Activated CD8-positive, alpha-beta T cell treated with anti-CD3 and anti-CD28 coated beads, Interleukin-2, amount 10 ng/mL, durations not matched to agents 7 days and 5 days (primary cell): ENCODE measurements around the gene FBXL19. TPM values are rescaled to one million over a fixed set of nuclear protein-coding genes. Genes with fewer than 3 reads are reported as not detected.
A peak's percentile ranks its signal among the peaks of the same experiment; 100 is the strongest.

Experiments
- ATAC-seq: fragments of 150-1000 bp; cut with Tn5 transposase; one replicate; pipeline ENCODE4 v1.10.0; 2021; ENCODE audit warnings: moderate library complexity
- CTCF ChIA-PET: fragments of 350-600 bp; sonication (Branson Sonifier 250); formaldehyde crosslinking; loops from one replicate; lab custom pipeline; 2021; ENCODE audit warnings: antibody characterized with exemption; lab: Charles Lee
- POLR2A ChIA-PET: fragments of 350-600 bp; sonication (Branson Sonifier 250); formaldehyde crosslinking; loops from one replicate; lab custom pipeline; 2021; ENCODE audit warnings: antibody characterized with exemption; lab: Charles Lee
- DNase-seq: peaks from one replicate; pipeline ENCODE4 v3.0.0-alpha.2; 2020
- H3K27ac Mint-ChIP-seq: one replicate; pipeline ENCODE4 v1.8.0; 2021; ENCODE audit warnings: mild to moderate bottlenecking, mixed read lengths
- H3K27me3 Mint-ChIP-seq: one replicate; pipeline ENCODE4 v1.8.0; 2021; ENCODE audit warnings: low read depth, mixed read lengths
- H3K36me3 Mint-ChIP-seq: one replicate; pipeline ENCODE4 v1.8.0; 2021; ENCODE audit warnings: low read depth, mixed read lengths
- H3K4me1 Mint-ChIP-seq: one replicate; pipeline ENCODE4 v1.8.0; 2021; ENCODE audit warnings: low read depth, mixed read lengths
- H3K4me3 Mint-ChIP-seq: one replicate; pipeline ENCODE4 v1.8.0; 2021; ENCODE audit warnings: mild to moderate bottlenecking, mixed read lengths
- H3K9me3 Mint-ChIP-seq: one replicate; pipeline ENCODE4 v1.8.0; 2022; ENCODE audit warnings: mixed read lengths; ENCODE audit not compliant: insufficient read depth
- total RNA-seq, 2 experiments: library from RNA; stranded (reverse); gene quantifications; one replicate each; pipeline ENCODE4 v1.2.3, GENCODE V29; 2021

FBXL19 gene, protein sequence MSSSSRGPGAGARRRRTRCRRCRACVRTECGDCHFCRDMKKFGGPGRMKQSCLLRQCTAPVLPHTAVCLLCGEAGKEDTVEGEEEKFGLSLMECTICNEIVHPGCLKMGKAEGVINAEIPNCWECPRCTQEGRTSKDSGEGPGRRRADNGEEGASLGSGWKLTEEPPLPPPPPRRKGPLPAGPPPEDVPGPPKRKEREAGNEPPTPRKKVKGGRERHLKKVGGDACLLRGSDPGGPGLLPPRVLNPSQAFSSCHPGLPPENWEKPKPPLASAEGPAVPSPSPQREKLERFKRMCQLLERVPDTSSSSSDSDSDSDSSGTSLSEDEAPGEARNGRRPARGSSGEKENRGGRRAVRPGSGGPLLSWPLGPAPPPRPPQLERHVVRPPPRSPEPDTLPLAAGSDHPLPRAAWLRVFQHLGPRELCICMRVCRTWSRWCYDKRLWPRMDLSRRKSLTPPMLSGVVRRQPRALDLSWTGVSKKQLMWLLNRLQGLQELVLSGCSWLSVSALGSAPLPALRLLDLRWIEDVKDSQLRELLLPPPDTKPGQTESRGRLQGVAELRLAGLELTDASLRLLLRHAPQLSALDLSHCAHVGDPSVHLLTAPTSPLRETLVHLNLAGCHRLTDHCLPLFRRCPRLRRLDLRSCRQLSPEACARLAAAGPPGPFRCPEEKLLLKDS
- 10 to 100 TPM; 22.7 to 23.1 TPM for total RNA-seq

- ChIA-PET POLR2A (no interaction called here), CTCF (interaction anchor here (2.7 to 3.2 kb wide), 2 partner anchors 12 to 18 kb away, joined by 12 to 18 read pairs; no protein-coding TSS in a partner anchor)
Observed at GRCh38 chr16:30923554-30924075, at the start of gene FBXL19. Gene FBXL19, plus strand, starts transcription at chr16:30923572. Its CDS starts 2,183 bp downstream, at chr16:30925755.

DNA sequence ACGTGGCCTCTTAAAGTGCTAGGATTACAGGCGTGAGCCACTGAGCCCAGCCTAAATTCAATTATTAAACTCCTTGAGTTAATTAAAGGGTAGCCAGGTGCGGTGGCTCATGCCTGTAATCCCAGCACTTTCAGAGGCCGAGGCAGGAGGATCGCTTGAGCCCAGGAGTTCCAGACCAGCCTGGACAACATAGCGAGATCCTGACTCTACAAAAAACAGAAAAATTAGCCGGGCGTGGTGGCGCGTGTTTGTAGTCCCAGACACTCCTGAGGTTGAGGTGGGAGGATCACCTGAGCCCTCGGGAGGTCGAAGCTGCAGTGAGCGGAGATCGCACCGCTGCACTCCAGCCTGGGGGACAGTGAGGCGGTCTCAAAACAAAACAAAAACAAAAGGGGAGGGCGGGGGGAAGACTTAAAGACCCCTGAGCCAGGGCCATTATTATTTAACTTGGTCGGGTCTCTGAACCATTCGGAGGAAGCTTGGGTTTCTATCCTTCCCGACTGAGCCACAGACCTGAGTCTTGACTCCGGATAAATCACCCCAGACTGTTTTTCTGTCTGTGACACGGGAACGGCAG, 49.0 kb upstream of the FBXL19 start:
- ATAC-seq (no peak), DNase-seq (no peak)
- H3K27ac Mint-ChIP-seq: peak overlapping the region; percentile 86
- H3K36me3 Mint-ChIP-seq: peaks cover 19% of the 10 kb centered on the region
- H3K27me3 Mint-ChIP-seq: no peaks in the 10 kb centered on the region
- H3K4me3 Mint-ChIP-seq: peak overlapping the region; percentile 94
- peaks cover 33% of the 10 kb centered on the region for H3K4me1 Mint-ChIP-seq
- H3K9me3 Mint-ChIP-seq: no peaks in the 10 kb centered on the region
- ChIA-PET CTCF (interaction anchor here (0.6 to 7.3 kb wide), 6 partner anchors 27 to 69 kb away, joined by 3 to 63 read pairs (median 5); no protein-coding TSS in a partner anchor), POLR2A (interaction anchor here (0.8 to 5.8 kb wide), 12 partner anchors 18 to 200 kb away, joined by 3 to 73 read pairs (median 4); partner anchors contain the start of genes BCL7C, ZNF646 and ZNF668)

More at GRCh38 chr16:30923554-30924075, at the start of gene FBXL19:
- peak; percentile 40 for DNase-seq
- Mint-ChIP-seq H3K36me3 (no peaks in the 10 kb centered on the region), H3K4me1 (peaks cover 28% of the 10 kb centered on the region), H3K9me3 (no peaks in the 10 kb centered on the region), H3K27ac (peak within 1 kb of the TSS; percentile 99), H3K27me3 (no peaks in the 10 kb centered on the region), H3K4me3 (peak within 1 kb of the TSS; percentile 97)
- no peak for ATAC-seq

GRCh38 chr16:30874821-30875717, 48.3 kb upstream of the FBXL19 start:
- H3K4me3 Mint-ChIP-seq: peak overlapping the region; percentile 94
- DNase-seq: peak; percentile 90
- H3K27ac Mint-ChIP-seq: peak overlapping the region; percentile 86
- peaks cover 33% of the 10 kb centered on the region for H3K4me1 Mint-ChIP-seq
- POLR2A ChIA-PET: interaction anchor here (0.6 to 5.8 kb wide), 14 partner anchors 11 to 199 kb away, joined by 3 to 73 read pairs (median 4); partner anchors contain the start of genes BCL7C, ZNF646 and ZNF668
- no peaks in the 10 kb centered on the region for H3K9me3 Mint-ChIP-seq
- no peaks in the 10 kb centered on the region for H3K27me3 Mint-ChIP-seq
- peaks cover 23% of the 10 kb centered on the region for H3K36me3 Mint-ChIP-seq
- ATAC-seq: peak; percentile 91
- CTCF ChIA-PET: interaction anchor here (0.6 to 7.3 kb wide), 8 partner anchors 27 to 70 kb away, joined by 3 to 63 read pairs (median 5); no protein-coding TSS in a partner anchor

DNA sequence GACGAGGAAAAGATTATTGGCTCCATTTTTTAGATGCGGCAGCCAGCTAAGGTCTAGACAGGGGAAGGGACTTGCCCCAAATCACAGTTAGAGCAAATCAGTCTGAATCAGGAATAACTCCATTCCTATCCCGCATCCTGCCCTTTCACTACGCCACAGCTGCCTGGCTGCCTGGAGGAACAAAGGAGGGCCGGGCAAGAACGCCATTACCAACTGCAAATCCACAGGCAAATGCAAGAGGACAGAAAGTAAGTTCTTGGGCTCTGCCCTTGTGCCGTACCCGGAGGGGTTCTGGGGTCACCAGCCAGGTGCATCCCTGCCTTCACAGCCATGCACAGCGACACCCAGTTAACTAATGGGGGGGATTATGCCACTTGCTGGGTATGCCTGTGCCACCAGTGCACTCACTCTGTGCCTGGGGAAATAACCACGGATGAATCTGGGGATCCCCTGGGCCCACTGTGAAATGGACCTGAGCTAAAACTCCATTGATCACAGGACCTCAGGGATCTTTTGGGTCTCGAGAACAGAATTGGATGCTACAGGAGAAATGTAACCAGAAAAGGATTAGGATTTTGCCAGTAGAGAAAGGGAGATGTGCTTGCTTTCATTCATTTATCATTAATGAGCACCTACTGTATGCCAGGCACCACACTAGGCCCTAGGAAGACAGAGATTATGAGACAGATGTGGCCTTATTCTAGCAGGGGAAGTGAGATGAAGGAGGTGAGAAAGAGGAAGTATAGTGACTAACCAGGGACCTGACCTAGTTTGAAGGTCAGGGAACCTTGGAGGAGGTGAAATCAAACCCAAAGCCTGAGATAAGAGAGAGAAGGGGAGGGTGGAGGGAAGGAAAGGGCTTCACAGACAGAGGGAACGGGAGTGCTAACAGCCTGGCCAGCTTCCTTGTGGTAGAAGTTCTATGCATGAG, 47.2 kb upstream of the FBXL19 start:
- Mint-ChIP-seq H3K36me3 (peaks cover 26% of the 10 kb centered on the region), H3K4me1 (peaks cover 37% of the 10 kb centered on the region), H3K27me3 (no peaks in the 10 kb centered on the region), H3K4me3 (peak overlapping the region; percentile 94), H3K27ac (peak overlapping the region; percentile 86), H3K9me3 (no peaks in the 10 kb centered on the region)
- ChIA-PET POLR2A (interaction anchor here (0.6 to 5.8 kb wide), 10 partner anchors 10 to 583 kb away, joined by 3 to 73 read pairs (median 4); partner anchors contain the start of genes ARMC5, BCL7C and PHKG2), CTCF (interaction anchor here (1.0 to 7.3 kb wide), 5 partner anchors 25 to 66 kb away, joined by 3 to 63 read pairs (median 8); no protein-coding TSS in a partner anchor)
- DNase-seq: peak; percentile 32
- peak; percentile 16 for ATAC-seq

DNA sequence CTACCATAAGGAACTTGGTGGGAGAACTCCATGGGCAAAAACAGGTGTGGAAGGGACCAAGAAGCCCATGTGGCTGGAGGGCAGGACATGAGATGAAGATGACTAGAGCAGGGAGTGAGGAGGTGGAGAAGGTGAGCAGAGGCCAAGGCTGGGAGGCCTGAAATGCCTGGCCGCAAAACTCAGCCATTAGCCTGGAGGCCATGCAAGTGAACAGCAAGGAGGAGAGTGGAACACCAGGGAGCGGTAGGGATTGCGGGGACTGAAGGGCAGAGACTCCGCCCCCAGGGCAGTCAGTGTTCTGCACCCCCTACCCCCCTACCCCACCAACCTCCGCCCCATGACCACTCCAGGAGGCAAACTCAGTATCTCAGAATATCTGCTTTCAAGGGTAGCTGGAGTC, 46.5 kb upstream of the FBXL19 start:
- ChIA-PET POLR2A (interaction anchor here (1.3 to 5.8 kb wide), 5 partner anchors 9 to 129 kb away, joined by 4 to 73 read pairs (median 6); partner anchors contain the start of genes BCL7C and PHKG2), CTCF (interaction anchor here (2.4 to 7.3 kb wide), 3 partner anchors 25 to 65 kb away, joined by 8 to 63 read pairs (median 42); no protein-coding TSS in a partner anchor)
- peak overlapping the region; percentile 86 for H3K27ac Mint-ChIP-seq
- H3K27me3 Mint-ChIP-seq: no peaks in the 10 kb centered on the region
- peaks cover 26% of the 10 kb centered on the region for H3K36me3 Mint-ChIP-seq
- peaks cover 44% of the 10 kb centered on the region for H3K4me1 Mint-ChIP-seq
- H3K4me3 Mint-ChIP-seq: peak overlapping the region; percentile 94
- no peaks in the 10 kb centered on the region for H3K9me3 Mint-ChIP-seq
- no peak for ATAC-seq
- no peak for DNase-seq

- peaks cover 34% of the 10 kb centered on the region for H3K4me1 Mint-ChIP-seq
- ChIA-PET CTCF (interaction anchor here (1.2 to 1.6 kb wide), 2 partner anchors 38 kb away, joined by 4 to 5 read pairs; no protein-coding TSS in a partner anchor), POLR2A (interaction anchor here (1.9 kb wide), 1 partner anchor 19 kb away, joined by 14 read pairs; no protein-coding TSS in a partner anchor)
- no peaks in the 10 kb centered on the region for H3K27me3 Mint-ChIP-seq
- no peaks in the 10 kb centered on the region for H3K9me3 Mint-ChIP-seq
- DNase-seq (peak; percentile 30), ATAC-seq (peak; percentile 54)
- H3K4me3 Mint-ChIP-seq: peak overlapping the region; percentile 5
- H3K27ac Mint-ChIP-seq: peak overlapping the region; percentile 87
- H3K36me3 Mint-ChIP-seq: peaks cover 38% of the 10 kb centered on the region
Observed at GRCh38 chr16:30882429-30883310, 40.7 kb upstream of the FBXL19 start.

GRCh38 chr16:30884760-30885159, 38.6 kb upstream of the FBXL19 start:
- peaks cover 41% of the 10 kb centered on the region for H3K36me3 Mint-ChIP-seq
- peaks cover 34% of the 10 kb centered on the region for H3K4me1 Mint-ChIP-seq
- H3K27ac Mint-ChIP-seq: no peak overlapping the region
- no peak for ATAC-seq
- no peak for DNase-seq
- no peaks in the 10 kb centered on the region for H3K27me3 Mint-ChIP-seq
- CTCF ChIA-PET: no interaction called here
- POLR2A ChIA-PET: interaction anchor here (0.6 to 1.8 kb wide), 2 partner anchors 9 to 20 kb away, joined by 3 to 6 read pairs; no protein-coding TSS in a partner anchor
- H3K9me3 Mint-ChIP-seq: no peaks in the 10 kb centered on the region
- H3K4me3 Mint-ChIP-seq: no peak overlapping the region

DNA sequence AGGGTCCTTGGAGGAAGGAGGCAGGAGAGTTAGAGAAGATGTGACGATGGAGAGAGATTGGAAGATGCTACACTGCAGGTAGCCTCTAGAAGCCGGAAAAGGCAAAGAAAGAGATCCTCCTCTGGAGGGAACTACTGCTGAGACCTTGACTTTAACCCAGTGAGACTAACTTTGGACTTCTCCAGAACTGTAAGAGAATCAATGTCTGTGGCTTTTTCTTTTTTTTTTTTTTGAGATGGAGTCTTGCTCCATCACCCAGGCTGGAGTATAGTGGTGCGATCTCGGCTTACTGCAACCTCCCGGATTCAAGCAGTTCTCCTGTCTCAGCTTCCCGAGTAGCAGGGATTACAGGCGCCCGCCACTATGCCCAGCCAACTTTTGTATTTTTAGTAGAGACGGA, 38.2 kb upstream of the FBXL19 start:
- H3K36me3 Mint-ChIP-seq: peaks cover 40% of the 10 kb centered on the region
- DNase-seq: no peak
- no peak for ATAC-seq
- no peaks in the 10 kb centered on the region for H3K9me3 Mint-ChIP-seq
- CTCF ChIA-PET: no interaction called here
- no peaks in the 10 kb centered on the region for H3K27me3 Mint-ChIP-seq
- POLR2A ChIA-PET: interaction anchor here (0.6 to 1.8 kb wide), 2 partner anchors 9 to 20 kb away, joined by 3 to 6 read pairs; no protein-coding TSS in a partner anchor
- H3K4me3 Mint-ChIP-seq: no peak overlapping the region
- peaks cover 34% of the 10 kb centered on the region for H3K4me1 Mint-ChIP-seq
- no peak overlapping the region for H3K27ac Mint-ChIP-seq
